HG03064 (cell line): ENCODE results near the gene NADK.

Source experiments
- ATAC-seq: cut with Tn5 transposase; IDR thresholded peaks from one replicate; pipeline ENCODE4 v1.9.1; 2021; ENCODE audit warnings: low read depth; ENCODE audit not compliant: unreplicated experiment

The NADK gene, protein sequence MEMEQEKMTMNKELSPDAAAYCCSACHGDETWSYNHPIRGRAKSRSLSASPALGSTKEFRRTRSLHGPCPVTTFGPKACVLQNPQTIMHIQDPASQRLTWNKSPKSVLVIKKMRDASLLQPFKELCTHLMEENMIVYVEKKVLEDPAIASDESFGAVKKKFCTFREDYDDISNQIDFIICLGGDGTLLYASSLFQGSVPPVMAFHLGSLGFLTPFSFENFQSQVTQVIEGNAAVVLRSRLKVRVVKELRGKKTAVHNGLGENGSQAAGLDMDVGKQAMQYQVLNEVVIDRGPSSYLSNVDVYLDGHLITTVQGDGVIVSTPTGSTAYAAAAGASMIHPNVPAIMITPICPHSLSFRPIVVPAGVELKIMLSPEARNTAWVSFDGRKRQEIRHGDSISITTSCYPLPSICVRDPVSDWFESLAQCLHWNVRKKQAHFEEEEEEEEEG

DNA sequence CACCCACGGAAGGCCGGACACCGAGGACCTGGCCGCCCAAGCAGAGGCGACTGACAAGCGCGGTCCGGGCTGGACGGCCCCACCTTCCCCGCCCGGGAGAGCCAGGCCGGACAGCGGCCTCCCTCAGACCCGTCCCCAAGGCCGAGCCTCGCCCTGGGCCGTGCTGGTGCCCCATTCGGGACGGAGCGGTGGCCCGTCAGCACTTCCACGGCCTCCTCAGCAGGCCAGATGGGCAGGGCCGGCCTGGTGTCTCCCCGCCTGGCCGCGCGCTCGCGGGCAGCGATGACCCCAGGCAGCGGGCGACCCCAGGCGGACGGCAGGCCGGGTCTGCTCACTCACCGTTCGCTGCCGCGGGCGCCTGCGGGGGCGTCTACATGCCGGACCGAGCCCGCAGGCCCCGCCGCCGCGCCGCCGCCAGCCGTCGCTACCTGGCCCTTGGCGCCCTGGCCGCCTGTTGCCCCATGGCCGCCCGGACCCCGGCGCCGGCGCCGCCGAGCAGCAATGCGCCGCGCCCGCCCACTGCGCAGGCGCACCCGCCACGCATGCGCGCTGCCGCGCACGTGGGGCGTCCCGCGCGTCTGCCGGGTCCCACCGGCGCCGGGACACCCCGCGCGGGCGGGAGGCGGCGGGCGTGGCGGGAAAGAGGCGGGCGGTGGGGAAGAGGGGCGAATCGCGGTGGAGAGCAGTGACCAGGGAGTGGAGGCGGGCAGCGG lies at the start of gene NADK:
TSS of gene NADK (minus strand) at position 521 of the 713 bp plus-strand sequence. CDS start 13,064 bp downstream, outside the sequence.
- ATAC-seq, result peak; percentile 44

- ATAC-seq, result no peak
Observed at GRCh38 chr1:1827089-1827848, 49.0 kb upstream of the NADK start.

DNA sequence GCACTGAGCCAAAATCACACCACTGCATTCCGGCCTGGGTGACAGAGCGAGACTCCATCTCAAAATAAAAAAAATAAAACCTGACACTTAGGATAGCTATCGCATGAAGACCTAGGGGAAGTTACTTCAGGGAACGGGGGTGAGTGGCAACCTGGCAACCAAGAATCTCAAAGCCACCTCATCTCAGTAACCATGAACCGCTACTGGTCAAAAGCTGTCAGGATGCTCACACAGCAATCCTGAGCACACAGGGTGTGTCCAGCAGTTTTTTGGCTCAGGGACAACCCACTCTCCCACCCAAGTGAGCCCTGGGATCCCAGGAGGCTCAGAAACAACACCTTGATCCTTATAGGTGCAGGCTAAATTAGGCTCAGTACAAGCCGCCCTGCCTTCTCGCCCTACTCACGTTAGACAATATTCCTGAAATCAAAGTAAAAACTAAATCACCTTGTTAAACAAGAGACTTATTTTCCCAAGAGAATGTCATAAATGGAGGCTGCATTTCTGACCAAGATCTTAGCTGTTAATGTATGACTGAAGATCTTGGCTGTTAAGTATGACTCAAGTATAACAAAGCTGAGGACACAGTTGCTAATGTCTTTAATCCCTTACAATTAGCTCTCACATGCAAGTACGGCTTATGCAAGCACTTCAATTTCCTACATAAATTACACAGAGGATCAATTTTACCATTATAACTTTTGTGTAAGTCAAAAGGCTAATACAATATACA lies 48.3 kb upstream of the NADK start:
- no peak for ATAC-seq

DNA sequence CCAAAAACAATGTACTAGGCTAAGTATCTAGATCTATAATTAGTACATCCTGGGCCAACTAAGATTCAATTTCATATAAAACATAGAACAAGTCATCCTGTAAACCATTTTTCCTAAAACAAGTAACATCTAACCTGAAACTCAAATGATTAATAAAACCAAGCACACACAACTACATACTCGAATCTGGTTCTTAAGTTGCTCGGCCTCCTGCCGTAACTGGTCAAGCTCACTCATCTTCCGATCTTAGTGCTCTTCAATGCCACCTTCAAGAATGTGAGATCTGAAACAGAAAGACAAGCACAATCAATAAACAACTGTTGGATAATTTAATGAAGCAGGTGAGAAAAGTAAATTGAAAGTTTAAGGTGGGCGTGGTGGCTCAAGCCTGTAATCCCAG lies 46.9 kb upstream of the NADK start:
- no peak for ATAC-seq

DNA sequence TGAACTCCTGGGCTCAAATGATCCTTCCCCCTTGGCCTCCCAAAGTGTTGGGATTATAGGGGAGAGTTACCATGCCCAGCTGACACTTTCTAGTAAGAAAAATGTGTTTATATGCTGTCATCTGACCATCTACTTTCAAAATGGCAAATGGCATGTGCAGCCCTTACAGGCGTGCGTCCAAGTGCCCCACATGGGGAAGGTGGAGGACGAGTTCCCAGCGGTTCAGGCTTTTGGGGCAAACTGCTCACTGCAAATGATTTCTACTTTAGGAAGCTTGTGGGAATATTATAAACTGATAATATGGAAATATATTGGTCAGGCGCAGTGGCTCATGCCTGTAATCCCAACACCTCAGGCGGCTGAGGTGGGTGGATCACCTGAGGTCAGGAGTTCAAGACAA lies 41.5 kb upstream of the NADK start:
- no peak for ATAC-seq

GRCh38 chr1:1817221-1817620 lies 39.0 kb upstream of the NADK start:
- no peak for ATAC-seq

- ATAC-seq, result no peak
Observed at GRCh38 chr1:1815606-1816281, 37.5 kb upstream of the NADK start.

- ATAC-seq, result no peak
Observed at GRCh38 chr1:1809489-1809888, 31.2 kb upstream of the NADK start.

DNA sequence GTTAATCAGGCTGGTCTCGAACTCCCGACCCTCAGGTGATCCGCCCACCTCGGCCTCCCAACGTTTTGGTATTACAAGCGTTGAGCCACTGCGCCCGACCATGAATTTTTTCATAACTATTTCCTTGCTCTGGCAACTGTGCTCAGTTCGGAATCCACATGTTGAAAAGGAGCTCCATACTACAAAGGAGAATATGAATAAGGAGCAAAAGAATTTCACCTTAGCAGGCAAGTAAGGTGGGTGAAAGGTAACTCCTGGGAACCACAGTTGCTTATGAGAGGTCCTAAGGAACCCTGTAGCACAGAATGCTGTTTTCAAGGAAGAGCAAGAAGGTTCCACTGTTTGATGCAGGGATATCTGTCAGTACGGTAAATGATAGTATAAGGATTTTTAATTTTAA lies 29.9 kb upstream of the NADK start:
- no peak for ATAC-seq

GRCh38 chr1:1806890-1807289 lies 28.6 kb upstream of the NADK start:
- no peak for ATAC-seq

- no peak for ATAC-seq
Observed at GRCh38 chr1:1804301-1804700, 26.0 kb upstream of the NADK start.

GRCh38 chr1:1802871-1803270 lies 24.6 kb upstream of the NADK start:
- ATAC-seq, result no peak

GRCh38 chr1:1799716-1800115 lies 21.4 kb upstream of the NADK start:
- peak; percentile 74 for ATAC-seq

DNA sequence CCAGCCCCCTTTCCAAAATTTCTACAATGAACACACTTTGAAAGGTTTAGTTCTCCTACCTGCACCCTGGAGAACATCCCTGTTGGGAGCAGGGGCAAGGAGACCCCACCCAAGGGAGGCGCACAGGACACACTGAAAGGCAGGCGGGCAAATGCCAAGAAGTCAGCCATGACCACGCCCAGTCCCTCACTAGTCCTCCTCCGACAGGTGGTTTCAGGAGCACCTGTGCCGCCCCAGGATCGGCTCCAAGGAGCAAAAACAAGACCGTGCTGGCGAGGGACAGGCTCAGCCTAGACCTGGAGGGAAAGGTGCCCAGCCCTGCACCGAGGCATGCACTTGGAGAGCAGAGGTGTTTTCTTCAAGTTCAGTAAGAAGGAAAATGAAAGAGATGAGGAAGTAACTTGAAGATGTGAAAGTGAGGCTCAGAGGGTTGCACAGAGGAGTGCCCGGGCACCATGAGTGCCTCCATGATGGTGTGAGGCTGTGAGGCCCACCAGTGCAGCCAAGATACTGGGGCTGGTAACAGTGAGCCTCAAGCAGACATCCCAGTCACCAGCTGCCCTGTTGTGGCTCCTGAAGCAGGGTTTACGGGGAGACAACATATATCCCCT lies 19.6 kb upstream of the NADK start:
- ATAC-seq, result no peak

- ATAC-seq, result no peak
Observed at GRCh38 chr1:1796466-1796865, 18.2 kb upstream of the NADK start.

DNA sequence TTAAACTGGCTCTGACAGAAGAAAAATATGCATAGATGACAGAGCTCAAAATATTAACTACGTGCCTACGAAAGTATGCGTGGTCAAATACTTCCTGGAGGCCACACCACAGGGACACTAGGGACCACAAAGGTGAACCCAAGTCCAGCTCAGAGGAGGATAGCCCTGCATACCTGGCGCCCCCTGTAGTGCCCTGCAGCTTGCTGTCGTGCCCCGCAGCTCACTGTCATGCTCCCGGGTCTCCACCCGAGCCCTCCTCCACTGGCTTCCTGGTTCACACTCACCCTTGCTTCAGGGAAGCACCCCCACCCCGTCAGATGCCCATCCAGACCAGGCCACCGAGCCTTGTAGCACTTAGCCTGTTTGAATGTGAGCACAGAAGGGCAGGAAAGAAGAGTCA lies 16.7 kb upstream of the NADK start:
- no peak for ATAC-seq

GRCh38 chr1:1793481-1794244 lies 15.4 kb upstream of the NADK start:
- ATAC-seq, result no peak

- ATAC-seq, result no peak
Observed at GRCh38 chr1:1788646-1789431, 10.6 kb upstream of the NADK start.
